Measurements from ENCODE around the gene GUCY1A2.

DNA sequence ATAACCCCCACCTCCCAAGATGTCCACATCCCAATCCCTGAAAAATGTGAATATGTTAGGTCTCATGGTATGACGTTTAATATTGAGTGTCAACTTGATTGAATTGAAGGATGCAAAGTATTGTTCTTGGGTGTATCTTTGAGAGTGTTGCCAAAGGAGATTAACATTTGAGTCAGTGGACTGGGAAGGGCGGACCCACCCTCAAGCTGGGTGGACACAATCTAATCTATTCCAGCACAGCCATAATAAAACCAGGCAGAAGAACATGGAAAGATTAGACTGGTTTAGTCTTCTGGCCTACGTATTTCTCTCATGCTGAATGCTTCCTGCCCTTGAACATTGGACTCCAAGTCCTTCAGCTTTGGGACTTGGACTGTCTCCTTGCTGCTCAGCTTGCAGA lies 315.5 kb downstream of the GUCY1A2 start:
- TF ChIP-seq CTCF (IDR thresholded peaks at IDR 0.05; ENCODE audit: low read depth, low read length), result no peak
- TF ChIP-seq POLR2A (IDR thresholded peaks at IDR 0.05; ENCODE audit: extremely low read depth, insufficient read length), result no peak
- TF ChIP-seq MYC (IDR thresholded peaks at IDR 0.05; ENCODE audit: low read depth, low read length), result no peak
